Inferior parietal cortex (tissue), 1 donor: ENCODE data around the gene UBAC1.
A peak's percentile ranks its signal among the peaks of the same experiment; 100 is the strongest.

Experiments used
- DNase-seq: peaks from one replicate; pipeline ENCODE4 v3.0.0-alpha.2; 2016; ENCODE audit errors: extremely low spot score

UBAC1 gene, protein sequence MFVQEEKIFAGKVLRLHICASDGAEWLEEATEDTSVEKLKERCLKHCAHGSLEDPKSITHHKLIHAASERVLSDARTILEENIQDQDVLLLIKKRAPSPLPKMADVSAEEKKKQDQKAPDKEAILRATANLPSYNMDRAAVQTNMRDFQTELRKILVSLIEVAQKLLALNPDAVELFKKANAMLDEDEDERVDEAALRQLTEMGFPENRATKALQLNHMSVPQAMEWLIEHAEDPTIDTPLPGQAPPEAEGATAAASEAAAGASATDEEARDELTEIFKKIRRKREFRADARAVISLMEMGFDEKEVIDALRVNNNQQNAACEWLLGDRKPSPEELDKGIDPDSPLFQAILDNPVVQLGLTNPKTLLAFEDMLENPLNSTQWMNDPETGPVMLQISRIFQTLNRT

DNA sequence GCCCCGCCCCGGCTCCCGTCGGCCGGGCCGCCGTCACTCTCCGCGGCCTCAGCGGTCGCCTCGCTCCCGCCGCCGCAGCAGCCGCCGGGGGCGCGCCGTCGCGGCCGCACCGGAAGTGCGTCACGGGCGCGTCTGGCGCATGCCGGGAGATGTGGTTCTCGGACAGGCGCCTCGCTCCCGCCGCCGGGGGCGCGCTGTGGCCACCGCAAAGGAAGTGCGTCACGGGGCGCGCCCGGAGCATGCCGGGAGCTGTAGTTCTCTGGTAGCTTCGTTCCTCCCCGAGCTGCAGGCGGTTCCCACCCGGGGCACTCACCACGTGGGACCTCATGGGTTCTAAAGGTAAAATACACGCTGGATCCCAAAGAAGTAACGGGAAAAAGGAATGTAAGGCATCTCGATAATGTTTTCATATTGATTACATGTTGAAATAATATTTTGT is at the start of gene UBAC1:
Gene UBAC1 (minus strand): TSS at position 97 of the 439 bp plus-strand sequence. CDS start 211 bp downstream, outside the sequence.
- DNase-seq, result peak; percentile 97

DNA sequence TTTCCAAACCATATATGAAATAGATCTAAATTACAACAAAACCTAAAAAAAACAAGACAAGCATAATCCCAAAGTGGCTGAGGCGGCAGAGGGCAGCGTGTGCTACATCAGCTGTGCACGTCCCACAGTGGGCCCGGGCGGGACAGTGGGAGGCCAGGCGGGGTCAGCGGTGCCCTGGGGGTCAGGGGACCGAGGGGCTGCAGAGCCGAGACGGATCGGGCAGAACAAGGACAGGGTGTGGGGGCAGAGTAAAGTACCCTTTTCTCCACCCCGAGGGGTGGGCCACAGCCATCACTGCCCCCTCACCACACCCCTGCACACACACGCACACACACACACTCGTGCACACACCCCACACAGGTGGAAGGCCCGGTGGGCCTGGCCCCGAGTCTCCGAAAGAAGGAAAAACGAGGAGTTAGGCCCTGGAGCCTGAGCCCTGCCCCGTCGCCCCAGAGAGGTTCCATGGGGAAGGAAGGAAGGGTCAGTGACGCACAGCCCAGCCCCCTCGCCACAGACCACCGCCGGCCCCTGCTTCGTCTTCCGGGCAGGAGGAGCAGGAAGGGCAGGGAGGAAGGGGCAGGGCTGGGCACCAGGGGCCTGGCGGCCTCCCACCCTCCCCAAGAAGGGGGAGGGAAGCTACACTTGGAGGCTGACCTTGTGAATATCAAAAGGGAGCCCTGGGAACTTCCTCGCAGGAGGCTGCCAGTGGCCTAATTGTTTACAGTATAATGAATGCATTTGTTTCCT is 49.6 kb upstream of the UBAC1 start:
- DNase-seq, result no peak

DNA sequence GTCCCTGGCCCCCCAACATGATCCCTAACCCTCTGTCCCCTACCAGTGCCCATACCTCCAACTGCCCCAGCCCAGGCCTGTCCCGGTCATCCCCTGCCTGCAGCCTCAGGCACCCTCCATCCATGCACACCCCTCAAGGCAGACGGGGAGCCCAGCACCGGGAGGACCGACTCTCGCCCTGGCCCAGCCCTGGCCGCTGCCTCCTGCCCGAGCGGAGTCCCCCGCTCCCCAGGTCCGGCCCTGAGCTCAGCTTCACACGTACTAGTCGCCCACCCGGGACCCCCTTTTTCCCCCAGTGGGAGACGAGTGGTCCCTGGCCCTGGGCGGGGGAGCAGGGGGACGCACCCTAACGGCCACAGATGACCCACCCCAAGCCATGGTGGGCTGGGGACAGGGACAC is 49.0 kb upstream of the UBAC1 start:
- no peak for DNase-seq

DNA sequence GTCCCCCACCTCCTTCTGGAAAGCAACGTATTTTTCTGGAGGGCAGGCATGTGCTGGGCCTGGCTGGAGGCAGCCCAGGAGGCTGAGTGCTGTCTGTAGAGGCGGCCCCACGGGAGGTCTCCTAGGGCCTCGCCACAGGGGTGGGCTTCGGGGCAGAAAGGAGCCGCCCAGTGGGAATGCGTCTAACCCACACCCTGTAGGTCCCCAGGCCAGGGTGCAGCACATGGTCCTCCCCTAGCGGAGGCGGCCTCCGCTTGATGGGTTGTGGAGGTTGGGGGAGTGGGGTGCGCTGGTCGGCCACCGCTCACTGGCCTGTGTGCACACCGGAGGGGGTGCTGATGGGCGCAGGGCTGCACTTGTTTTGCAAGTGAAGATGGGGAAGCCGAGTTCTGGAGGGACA is 48.3 kb upstream of the UBAC1 start:
- DNase-seq, result no peak

DNA sequence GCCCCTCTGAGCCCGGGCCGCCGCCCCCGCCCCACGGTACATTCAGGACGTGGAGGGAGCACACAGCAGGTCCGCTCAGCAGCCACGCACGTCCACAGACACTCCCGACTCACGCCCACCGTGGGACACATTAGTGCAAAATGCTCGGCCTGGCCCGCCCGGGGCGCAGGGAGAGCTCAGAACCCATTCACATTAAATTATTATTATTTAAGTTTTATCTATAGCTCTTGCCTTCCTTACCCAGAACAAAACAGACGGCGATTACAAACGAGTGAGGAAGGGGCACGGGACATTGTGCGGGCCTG is 47.5 kb upstream of the UBAC1 start:
- DNase-seq, result no peak

DNA sequence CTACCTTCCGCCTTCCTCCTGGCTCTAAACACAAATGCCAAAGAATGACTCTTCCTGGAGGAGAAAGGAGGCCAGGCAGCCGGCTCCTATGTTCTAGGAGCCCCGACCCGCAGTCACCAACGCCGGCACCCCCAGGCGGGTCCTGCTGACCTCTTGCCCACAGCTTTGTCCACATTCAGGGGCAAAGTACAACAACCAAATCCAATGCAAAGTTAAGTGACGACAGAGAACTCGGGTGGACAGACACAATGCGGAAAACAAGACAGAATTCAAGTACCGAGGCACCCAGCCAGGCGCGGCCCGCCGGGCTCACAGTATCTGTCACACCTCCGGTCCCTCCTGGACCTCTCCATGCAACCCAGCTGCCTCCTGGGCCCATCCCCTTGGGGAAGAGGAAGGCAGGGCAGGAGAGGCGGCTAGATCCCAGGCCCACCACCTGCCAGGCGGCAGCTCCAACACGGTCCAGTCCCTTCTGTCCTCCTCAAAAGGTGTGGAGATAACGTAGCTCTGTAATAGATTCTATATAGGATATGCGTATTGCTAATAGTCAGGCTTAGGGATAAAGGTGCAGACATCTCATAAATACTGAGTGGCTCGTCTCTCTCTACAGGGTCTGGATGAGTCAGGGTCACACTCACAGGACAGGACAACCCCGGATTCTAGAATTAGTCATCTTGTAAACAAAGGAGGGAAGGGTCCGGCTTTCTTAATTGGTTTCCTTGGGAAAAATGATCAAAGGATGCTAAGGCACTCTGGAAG is 46.9 kb upstream of the UBAC1 start:
- no peak for DNase-seq

DNA sequence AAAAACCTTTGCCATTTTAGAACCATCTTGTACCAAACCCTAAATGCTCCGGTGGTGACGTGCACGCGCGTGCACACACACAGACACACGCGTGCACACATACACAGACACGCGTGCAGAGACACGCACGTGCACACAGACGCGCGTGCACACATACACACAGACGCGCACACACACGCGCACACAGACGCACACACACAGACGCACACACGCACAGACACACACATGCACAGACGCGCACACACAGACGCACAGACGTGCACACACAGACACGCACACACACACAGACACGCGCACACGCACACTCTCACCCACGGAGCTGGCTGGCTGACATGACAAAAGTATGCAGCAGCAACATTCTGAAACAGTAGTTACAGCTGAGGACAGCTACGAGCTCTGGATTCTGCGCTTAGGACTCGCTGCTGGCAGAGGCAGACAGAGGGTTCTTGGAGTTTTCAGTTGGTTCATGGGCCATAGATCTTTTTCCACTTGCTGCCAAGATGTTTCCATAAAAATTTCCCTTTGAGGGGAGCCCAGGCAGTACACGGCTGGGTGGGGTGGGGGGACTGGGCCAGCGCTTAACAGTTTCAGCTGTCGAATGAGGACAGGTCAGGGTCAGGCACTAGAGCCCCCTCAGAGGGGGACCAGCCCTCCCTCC is 46.2 kb upstream of the UBAC1 start:
- no peak for DNase-seq

DNA sequence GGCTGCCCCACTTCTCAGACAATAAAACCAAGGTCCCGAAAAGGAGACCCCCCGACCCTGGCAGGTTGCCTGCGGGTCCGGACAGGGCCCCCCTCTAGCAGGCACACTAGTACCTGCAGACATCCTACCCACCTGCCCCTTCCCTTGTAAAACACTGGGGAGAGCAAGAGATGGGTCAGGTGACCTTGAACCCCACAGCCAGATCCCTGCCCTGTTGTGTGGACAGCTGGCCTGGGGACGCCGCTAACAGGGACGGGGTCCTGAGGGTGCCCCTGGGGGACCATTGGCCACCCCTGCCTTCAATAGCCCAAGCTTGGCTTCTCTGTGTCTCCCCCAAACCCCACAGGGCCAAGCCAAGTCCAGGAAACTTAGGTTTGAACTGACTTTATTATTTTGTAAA is 45.0 kb upstream of the UBAC1 start:
- no peak for DNase-seq

DNA sequence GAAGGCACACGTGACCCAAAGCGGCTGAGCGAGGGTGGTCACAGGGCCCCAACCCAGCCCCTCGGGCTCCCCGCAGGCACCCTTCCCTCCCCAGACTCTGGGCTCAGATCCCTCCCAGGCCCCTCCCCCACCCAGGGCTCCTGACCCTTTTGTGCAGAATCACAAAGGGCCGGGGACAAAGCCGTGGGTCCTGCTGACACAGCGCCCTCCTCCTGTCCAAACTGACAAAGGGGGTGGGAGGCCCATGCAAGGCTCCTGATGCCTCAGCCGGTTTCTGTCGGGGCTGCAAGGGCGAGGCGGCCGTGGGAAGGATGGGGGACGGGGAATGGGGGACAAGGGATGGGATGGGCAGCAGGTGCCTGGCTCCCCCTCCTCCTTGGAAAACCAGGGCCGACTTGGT is 43.5 kb upstream of the UBAC1 start:
- DNase-seq, result no peak

DNA sequence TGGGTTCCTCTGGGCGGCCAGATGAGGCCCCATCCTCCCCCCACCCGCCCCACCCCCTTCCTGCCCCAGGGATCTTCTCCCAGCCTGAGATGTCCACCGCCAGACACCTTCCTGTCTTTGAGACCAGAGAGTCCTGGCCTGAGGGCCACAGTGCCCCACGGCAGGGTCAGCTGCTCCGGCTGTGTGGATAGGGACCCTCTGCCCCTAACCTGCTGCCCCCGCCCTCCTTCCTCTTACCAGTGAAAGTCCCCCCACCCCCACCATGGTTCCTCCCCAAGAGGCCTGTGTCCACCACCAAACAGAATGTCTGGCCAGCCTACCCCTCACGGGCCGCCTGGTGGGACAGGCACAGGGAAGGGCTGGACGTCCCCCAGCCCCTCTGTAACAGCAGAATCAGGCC is 43.0 kb upstream of the UBAC1 start:
- no peak for DNase-seq

DNA sequence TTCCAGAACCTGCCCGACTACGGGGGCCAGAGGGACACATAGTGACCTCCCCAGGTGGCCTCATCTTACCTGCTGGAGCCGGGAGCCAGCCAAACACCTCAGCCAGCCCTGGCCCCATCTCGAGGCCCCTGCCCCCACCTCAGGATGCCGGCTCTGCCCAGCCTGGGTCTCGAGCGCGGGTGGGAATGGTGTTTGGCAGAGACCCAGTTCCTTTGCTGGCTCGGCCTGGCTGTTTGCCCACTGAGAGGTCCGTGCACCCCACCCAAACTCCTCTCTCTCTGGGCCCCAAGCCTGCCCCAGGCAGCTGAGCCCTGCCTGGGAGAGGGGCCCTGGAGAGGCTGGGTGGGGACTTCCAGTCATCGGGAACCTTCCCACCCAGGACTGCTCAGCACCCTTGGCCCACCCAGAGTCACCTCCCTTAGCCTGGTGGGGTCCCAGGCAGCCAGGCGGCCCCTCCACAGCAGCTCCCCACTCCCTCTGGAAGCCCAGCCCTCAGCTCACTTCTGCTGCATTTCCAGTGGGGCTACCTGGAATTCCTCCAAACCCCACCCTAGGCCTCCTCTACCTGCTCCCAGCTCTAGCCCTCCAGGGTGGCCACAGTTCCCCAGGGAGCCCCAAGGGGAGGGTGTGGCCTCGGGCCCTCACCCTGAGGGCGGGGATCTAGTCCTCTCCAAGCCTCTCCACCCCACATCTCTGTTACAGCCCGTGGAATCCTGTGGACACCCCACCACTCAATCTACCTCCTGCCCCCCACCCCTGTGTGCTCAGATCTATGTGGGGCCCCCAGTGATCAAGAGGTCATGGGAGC is 42.4 kb upstream of the UBAC1 start:
- DNase-seq, result no peak

DNA sequence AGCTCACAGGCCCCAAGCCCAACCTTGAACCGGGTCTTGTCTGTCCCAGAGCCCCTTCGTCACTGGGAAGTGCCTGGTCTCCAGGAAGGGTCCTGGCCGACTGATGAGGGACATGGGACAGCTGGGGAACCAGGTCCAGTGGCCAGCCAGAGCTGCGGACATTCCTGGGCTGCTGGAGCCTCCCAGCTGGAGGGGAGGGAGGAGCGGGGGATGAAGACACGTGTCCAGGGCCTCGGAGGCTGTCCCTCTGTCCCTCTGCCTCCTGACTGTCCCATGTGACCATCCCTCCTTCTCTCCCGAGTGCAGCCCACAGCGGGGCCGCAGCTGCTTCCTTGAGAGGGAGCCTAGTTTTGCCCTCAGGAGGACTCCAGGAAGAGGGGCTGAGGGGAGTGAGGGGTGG is 41.7 kb upstream of the UBAC1 start:
- no peak for DNase-seq

DNA sequence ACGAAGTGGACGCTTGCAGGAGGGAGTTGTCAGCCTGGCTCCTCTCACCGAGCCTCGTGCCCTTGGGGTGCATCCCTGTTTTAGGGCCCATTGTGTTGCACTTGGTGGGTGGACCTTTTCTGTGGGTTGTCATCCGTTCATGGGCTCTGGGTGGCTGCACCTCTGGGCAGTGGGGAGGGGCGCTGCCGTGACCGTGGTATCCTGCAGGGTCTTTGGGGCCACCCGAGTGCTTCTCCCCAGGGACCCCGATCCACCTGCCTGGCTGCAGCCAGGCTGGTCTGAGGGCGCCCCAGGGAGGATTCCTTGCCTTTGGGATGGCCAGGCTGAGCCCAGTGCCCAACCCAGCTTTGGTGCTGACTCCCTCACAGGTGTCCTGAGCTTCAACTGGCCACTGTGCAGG is 41.0 kb upstream of the UBAC1 start:
- DNase-seq, result no peak

DNA sequence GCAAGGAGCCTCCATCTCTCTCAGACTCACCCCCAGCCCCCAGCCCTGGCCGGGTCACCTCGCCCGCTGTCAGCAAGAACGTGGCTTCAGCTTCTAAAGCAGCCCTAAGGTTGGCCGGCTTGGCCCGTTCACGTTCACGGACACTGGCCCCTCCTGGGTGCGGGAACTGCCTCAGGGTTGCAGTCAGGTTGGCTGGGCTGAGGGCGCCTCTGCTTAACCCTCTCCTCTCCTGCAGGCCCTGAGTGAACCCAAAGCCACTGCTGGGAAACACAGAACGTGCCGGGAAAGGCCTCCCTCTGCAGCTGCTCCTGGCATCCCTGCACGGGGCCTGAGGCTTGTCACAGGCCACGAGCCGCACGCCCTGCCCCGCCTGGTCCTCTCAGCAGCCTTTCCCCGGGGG is 40.1 kb upstream of the UBAC1 start:
- no peak for DNase-seq

DNA sequence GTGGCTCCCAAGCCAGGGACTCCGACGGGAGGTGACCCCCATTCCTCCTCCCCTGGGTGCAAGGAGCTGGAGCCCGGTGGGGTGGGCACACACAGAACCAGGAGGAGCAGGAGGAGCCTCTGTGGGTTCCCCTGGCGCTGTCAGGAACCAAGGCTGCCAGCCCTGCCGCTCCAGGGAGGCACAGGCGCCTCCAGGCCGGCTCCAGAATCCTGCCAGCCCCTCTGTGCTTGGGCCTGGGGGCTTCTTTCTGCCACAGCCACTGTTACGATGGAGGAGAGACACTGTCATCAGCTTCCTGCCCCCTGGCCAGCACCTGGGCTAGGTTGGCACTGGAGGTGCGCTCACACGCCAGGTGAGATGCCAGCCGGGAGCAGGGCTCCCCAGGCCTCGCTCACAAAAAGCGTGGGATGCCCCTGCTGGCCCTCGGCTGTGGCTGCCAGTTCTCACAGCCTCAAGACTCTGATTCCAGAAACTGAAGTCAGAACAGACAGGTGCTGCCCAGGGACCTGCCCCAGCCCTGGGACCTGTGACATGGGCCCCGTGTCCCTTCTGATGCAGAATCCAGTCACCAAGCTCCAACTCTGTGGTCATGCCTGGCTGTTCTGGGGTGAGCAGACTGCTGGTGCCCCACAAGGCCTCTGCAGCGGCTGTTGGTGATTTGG is 37.4 kb upstream of the UBAC1 start:
- no peak for DNase-seq

DNA sequence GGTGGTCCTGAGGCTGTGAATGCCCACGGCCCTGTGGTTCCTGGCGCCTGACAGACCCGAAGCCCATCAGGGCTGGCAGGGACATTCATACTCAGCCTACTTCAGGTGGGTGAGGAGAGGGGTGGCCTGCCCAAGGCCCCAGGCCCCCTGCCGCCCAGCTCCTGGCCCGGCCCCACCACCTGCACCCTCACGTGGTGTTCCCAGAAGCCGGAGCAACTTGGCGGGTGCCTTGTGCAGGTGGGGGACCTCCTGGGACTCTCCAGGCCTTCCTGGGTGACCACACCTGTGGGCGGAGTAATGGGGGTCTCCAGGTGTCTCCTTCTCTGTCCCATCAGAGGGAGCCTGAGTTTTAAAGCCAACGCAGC is 36.8 kb upstream of the UBAC1 start:
- no peak for DNase-seq

DNA sequence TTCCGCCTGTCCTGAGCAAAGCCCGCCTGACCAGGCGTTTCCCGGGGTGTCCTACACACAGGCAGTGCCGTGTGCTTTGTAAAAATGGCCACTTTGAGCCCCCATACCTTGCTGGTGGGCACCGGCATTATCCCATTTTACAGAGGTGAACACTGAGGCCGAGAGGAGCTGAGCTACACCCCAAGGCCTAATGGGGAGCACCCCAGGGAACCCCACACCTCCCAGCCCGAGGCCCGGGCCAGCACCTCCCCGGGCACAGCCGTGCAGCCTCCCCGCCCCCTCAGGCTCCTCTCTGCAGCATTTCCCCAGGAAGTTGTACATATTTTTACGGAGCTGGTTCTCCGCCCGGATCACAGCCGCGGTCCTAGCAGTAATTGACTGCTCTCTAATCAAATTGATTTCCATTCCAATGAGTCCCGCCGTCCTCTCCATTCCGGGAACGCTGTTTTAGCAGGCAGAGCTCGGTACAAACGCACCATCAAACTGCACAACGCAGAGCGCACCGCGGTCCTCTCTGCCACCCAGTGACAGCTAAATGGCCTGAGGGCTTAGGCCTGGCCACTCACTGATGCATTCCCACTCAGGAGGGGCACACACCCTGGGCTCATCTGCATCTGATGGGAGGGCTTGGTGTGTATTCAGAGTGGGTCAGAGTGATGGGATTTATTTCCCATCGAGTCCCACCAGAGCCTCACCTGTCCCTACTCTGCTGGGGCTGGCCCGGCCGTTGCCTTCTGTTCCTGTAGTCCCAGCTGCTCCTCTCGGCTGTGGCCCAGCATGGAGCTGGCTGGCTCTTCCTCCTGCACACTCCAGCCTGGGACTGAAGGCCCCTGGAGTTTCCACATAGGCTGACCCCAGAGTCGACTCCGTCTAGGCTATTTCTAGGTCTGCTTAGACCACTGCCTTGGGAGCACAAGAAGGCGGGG is 36.2 kb upstream of the UBAC1 start:
- no peak for DNase-seq

DNA sequence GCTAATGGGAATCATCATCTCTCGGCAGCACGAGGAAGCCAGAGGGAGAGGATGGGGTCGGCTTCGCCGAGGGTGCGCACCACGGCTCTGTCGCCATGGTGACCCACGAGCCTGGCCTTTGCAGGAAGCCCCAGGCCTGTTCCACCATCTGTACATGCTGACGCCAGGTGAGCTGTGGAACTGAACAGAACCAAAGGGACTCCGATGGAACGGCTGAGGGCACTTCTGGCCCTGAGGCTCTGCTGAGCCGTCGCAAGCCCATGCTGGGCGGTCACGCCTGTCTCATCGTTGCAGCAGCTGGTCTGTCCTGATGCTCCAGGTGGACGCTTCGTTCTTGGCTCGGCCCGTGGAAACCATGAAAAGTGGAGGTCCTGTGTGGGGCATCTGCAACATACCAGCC is 34.6 kb upstream of the UBAC1 start:
- DNase-seq, result no peak

DNA sequence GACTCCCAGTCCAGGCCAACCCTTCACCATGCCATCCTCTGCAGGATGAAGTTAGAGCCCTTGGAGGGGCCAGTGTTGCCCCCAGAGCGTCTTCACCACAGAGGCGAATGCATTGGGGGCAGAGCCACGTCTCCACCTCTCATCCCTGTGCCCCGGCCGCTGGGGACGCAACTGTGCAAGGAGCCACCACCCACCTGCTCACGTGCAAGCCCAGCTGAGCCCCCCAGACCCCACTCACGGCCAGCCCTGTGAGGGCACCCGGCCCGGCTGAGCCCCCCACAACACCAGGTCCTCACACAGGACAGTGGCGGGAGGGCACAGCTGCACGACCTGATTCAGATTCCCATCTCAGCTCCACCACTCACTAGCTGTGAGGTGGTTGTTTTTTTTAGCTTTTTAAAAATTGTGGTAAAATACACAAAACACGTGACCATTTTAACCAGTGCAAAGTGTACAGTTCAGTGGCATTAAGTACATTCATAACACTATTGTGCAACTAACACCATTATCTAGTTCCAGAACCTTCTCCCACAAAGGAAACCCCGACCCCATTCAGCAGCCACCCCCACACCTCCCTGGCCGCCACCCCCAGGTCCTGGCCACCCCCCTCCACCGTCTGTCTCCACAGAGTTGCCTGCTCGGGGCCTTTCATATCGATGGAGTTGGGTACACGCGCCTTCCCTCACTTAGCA is 33.5 kb upstream of the UBAC1 start:
- no peak for DNase-seq
